GM19035 (cell line): ENCODE results near the gene TIGD6.
"Not testable (repeated sequence)": the region's sequence is repeated elsewhere in the genome, so short reads cannot be mapped to it uniquely, and the experiment has no call there.

ENCODE experiments used
- ATAC-seq: cut with Tn5 transposase; IDR thresholded peaks from one replicate; pipeline ENCODE4 v1.9.1; 2021; ENCODE audit not compliant: unreplicated experiment

TIGD6 gene

DNA sequence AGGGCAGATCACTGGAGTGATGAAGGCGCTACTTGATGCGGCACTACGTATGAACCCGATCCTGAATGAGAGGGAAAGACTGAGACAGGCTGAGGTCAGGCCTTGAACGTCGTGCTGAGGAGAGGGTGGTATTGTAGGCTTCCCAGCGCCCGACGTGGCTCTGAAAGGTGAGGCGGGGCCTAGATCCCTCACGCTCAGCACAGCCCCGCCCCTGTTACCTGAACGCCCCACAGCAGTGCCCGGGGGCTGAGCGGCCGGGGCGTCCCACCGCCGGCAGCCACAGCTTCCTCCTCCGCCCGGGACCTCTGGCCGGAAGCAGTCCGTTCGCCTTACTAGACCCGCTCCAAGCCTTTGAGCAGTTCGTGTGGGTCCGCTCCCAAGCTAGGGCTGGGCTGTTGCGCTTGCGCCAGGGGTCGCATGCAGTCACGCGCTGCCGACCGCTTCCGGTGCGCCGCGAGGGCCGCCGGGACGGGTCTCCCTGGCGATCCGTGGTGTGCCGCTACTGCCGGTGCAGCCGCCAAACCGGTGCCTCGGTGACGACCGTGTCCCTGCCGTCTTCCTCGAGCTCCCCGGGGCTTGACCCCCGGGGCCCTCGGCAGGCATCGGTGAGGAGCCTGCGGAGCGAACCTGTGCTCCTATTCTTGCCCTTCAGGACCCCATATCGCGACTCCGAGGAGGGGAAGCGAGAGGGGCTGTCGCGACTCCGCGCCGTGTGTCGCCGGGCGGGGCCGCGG is at the start of gene TIGD6, which contains the start of gene HMGXB3:
TIGD6 (minus strand) TSS at position 399 of the 734 bp plus-strand sequence. CDS start 4,306 bp downstream, outside the sequence.
HMGXB3 (plus strand) TSS at position 484 of the 734 bp plus-strand sequence. CDS start 4,114 bp downstream, outside the sequence.
- ATAC-seq, result peak; percentile 88

DNA sequence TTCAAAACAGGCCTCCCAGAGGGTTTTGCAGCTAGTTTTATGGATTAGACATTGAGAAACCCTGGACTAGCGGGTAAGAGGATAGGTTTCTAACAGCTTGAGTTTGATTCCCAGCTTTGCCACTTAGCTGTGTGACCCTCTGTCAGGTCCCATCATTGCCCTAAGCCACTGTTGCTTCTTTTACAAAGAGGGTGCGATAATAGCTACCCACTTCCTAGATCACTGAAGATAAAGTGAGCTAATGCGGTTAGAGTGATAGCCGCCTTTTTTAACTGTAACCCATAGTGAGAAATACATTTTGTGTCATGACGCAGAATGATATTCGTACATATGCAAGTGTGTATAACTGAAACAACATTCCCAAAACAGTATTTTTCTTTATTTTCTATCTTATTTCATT is 45.6 kb upstream of the TIGD6 start:
- ATAC-seq, result no peak

DNA sequence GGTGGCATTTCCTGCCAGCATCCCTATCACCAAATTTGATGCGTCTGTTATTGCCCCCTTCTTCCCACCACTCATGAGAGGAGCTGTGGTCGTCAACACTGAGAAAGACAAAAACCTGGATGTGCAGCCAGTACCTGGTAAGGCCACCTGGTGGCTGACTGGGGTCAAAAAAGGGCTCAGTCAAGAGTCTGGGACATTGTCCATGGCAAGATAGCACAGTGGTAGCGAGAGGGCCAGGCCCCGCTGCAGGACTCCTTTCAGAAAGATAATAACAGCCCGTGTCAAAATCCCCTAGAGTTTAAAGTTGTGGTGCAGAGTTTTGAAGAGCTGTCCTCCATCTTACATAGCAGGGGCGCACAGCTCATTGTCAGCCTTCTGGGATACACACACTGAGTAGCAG is 45.1 kb upstream of the TIGD6 start:
- ATAC-seq, result no peak

DNA sequence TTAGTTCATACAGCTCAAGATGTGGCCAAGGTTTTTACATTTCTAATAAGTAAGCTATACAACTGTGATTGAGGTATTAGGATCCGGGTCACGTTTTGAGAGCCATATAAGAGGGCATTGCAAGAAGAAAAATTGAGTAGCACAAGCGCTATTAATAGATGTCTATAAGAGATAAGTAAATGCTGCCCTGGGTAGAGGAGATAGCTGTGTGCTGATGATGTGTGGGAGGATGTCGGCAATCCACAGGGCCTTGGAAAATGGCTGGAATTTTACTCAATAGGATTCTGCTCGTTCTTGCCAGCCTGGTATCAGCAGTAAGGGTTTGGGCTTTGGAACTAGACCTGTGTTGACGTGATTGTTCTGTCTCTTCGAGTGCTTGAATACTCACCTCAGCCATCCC is 44.3 kb upstream of the TIGD6 start:
- no peak for ATAC-seq

DNA sequence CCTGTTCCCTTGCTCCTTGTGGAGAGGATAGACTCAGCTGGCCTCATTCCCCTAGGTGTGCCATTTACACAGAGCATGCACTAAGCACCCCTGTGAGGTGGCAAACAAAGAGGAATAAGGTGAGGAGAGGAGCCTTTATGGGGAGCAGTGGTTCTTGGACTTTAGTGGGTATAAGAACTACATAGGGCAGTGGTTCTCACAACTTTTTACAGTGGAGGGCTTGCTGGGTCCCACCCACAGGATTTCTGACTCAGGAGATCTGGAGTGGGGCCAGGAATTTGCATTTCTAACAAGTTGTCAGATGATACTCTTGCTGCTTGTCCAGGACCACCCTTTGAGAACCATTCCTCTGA is 43.9 kb upstream of the TIGD6 start:
- no peak for ATAC-seq

DNA sequence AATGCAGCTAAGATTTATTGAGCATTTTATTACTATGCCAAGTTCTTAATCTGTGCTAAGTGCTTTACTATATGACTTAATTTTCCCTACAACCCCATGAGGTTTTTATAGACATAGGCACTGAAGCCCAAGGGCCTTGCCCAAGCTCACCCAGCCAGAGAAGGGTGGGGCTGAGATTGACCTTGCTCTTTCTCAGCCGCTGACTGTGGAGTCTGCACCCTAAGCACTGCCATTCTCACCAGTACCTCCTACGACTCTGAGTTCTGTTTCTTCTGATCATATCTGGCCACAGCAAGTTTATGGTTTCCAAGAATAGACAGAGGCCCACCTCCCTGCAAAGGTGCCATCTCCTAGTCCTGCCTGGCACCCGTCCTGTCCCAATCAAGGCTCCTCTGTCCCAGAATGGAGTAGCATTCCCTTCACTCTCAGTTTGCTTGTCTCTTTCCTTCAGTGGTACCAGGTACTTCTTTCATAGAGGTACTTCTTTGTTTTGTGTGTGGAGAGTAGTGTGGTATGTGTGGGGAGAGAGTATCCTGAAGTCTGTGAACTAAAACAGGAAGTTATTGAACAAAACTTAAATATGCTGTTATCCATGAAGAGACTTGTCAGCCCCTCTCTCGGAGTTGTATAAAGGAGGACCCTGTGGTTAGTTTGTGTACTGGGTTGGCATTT is 43.3 kb upstream of the TIGD6 start:
- no peak for ATAC-seq

DNA sequence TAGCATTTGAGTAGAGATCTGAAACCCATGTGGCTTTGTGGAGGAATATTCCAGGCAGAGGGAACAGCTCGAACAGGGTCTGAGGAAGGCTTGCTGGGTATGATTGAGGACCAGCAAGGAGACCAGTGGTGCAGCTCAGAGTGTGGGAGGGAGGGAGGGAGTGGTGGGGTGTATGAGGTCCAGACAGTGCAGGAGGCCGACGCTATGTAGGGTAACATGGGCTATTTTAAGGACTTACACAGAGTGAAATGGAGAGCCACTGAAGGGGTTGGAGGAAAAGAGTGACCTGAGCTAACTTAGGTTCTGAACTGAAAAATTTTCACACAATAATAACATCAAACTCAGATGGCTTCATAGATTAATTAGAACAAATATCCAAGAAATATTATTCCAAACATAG is 42.0 kb upstream of the TIGD6 start:
- ATAC-seq, result no peak

DNA sequence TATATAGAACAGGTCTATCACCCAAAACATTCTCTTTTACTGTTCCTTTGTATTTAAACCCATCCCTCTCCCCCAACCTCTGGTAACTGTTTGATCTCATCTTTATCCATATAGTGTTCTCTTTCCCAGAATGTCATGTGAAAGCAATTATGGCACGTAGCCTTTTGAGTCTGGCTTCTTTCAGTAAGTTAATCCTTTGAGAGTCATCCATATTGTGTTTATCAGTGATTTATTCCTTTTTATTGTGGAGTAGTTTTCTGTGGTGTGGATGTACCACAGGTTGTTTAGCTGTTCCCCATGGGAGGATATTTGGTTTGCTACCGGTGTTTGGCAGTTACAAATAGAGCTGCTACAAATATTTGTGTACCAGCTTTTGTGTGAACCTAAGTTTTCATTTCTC is 38.1 kb upstream of the TIGD6 start:
- ATAC-seq, result no peak

DNA sequence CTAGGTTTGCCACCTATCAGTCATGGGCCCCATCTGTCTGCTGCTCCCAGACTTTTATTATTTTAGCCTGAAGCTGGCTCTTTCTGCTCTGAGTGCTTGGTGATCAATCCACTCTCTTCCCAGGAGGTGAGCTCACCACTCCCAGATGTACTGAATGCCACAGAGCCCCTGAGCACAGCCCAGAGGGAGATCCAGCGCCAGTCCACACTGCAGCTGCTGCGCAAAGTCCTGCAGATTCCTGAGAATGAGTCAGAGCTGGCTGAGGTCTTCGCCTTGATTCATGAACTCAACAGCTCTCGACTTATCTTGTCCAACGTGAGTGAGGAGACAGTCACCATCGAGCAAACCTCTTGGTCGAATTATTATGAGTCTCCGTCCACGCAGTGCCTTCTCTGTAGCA is 36.1 kb upstream of the TIGD6 start:
- no peak for ATAC-seq

DNA sequence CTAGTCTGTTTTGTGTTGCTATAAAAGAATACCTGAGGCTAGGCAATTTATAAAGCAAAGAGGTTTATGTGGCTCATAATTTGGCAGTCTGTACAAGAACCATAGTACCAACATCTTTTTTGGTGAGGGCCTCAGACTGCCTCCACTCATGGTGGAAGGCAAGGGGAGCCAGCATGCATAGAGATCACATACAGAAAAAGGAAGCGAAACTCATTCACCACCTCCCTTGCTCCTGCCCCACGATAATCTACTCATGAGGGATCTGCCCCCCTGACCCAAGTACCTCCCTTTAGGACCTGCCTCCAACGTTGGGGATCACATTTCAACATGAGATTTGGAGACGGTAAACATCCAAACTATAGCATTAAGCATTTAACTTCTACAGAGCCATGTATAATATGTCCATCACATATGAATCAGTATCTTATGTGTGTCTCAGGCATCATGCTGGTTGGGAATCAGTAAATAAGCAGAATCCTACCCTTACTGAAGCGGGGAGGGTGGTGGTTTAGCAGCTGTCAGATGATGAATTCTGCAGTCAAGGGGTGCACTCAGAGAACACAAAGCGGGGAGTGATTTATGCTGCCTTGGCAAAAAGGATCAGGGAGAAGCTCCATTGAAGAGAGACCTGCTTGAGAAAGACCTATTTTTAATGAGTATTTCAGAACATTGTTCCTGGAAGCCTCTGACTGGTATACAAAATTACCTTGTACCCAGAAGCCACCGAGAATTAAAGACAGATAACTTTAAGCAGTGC is 34.9 kb upstream of the TIGD6 start:
- ATAC-seq, result peak; percentile 92

DNA sequence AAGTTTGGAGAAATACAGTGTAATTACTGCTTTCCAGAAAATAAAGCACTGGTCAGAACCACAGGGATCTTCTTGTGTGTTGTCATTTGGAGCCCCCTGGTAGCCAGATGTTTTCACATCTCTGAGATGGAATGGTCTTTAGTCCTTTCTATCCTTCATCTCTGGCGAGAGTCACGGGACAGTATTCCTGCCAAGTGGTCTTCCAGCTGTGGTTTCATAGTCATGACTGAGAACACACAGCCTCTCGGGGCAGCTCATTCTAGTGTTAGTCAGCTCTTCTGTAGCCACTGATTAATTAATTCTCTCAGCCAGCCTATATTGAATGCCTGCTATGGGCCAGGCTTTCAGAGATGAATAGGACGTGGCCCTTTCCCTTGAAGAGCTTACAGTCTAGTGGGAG is 34.2 kb upstream of the TIGD6 start:
- no peak for ATAC-seq

DNA sequence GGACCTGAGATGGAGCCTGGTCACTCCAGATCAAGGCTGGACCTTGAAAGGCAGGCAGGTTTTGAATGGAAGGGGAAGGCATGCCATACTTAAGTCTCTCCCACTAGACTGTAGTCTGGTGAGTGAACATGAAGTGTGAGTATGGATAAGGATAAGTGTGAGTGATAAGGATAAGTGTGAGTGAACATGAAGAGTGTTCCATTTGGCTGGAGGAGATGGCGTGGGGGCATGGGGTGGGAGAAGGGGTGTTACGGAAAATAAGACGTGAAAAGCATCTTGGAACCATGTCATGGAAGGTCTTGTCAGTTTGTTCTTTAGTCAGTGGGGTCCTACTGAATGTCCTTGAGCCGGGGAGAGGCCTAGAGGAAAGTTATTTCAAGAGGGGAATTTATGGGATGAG is 32.9 kb upstream of the TIGD6 start:
- no peak for ATAC-seq

DNA sequence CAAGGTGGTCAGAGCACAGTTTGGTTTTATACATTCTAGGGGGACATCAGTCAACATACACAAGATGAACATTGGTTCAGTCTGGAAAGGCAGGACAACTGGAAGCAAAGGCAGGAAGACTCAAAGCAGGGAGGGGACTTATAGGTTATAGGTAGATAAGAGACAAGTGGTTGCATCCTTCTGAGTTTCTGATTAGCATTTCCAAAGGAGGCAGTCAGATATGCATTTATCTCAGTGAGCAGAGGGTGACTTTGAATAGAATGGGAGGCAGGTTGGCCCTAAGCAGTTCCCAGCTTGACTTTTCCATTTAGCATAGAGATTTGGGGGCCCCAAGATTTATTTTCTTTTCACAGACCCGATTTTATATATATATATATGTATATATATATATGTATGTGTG is 27.6 kb upstream of the TIGD6 start:
- ATAC-seq, result not testable (repeated sequence)

DNA sequence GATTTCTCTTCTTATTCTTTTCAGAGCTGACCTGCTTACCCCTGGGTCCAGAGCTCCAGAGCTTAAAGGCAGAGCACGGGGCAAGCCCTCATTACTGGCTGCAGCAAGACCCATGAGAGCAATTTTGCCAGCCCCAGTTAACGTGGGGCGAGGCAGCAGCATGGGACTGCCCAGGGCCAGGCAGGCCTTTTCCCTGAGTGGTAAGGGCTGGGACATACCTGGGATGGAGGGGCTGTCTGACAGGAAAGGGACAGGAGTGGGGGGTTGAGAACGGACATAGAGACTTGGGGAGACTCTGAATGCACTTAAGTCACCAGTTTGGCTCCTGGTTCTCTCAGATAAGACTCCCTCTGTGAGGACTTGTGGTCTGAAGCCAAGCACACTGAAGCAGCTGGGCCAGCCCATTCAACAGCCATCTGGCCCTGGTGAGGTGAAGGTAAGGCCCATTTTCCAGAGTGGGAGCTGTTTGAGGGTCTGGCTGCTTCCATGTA is 26.3 kb upstream of the TIGD6 start:
- ATAC-seq, result no peak

DNA sequence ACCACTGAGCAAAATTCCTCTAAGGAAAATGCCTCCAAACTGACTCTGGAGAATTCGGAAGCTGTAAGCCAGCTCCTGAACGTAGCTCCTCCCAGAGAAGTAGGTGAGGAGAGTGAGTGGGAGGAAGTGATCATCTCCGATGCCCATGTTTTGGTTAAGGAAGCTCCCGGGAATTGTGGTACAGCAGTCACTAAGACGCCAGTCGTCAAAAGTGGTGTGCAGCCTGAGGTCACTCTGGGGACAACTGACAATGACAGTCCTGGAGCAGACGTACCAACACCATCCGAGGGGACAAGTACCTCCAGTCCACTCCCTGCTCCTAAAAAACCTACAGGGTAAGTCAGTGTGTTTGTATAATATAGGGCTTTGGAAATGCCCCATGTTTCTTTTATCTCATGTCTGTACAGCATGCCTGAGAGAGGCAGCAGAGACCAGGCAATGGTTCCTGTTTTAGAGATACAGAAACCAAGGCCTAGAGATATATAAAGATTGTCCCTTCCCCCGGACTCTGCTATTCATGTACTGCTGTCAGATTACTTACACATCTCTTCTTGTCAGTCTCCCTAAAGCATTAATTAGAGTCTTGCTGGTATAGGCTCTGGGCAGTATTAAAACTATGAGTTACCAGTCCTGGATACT is 24.0 kb upstream of the TIGD6 start:
- no peak for ATAC-seq

DNA sequence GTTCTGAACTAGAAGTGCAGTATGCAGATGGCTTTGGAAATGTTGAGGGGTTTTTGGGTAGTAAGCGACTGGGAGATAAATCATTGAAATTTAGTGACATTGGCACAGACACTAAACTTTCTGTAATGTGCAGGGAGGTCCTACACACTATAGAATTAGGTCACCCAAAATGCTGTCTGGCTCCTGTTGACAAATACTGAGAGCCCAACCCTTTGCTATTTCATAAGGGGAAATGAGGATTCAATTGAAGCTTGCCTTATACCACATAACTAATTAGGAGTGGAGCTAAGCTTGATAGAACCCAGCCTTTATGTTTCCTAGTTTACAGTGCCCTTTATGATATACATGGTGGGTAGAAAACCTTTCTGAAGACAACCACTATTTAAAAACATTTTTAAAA is 22.7 kb upstream of the TIGD6 start:
- ATAC-seq, result no peak

DNA sequence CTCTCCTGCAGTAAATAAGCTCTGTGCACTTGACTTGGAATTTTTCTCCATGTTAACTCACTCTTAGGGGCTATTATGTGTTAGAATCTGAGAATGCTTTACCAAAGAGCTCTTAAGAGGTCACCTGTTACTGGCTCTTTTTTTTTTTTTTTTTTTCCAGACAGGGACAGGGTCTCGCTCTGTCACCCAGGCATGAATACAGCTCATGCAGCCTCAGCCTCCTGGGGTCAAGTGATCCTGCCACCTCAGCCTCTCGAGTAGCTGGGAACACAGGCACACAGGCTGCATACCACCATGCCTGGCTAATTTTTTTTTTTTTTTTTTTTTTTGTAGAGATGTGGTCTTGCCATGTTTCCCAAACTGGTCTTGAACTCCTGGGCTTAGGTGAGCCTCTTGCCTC is 22.2 kb upstream of the TIGD6 start:
- ATAC-seq, result no peak

DNA sequence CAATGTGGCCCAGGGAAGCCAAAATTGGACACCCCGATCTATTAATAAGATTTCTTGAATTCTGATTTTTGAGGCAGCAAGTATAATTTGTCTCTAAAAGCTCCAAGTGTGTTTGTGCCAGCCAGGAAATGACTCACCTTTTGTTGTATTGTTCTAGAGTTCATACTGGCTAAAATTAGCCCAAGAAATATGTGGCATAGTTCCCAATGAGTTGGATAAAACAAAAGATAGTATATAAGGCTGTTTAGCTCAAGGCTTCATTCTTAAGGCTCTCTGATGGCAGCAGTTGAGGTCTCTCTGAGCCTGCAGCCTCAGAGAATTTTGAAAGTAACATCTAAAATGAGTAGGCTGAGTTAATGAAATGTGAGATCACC is 21.7 kb upstream of the TIGD6 start:
- ATAC-seq, result no peak

DNA sequence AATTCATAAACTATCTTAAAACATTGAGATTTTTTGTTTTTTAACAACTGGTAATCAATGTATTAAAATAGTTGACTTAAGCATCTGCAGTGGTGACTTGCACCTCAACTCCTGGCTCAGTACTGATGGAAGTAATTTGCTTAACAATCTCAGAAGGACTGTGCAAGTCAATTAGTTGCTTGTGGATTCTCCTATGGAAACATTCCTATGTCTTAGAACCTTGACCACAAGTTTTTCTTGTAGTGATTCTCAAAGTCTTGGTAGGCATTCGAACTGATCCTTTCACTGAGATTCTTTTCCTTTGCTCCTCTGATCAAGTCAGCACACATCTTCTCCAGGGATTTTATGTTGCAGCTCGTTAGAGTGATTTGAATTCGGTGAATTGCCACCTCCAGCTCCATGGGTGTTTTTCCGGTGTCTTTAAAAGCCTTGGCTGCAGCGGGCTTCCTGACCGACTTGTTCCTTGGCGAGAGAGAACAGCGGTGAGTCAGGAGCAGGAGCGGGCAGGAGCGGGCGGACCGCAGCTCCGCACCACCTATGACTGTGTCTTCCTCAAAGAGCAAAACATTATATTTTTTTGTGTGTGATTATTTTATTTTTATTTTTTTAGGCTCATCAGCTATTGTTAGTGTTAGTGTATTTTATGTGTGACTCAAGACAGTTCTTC is 21.2 kb upstream of the TIGD6 start:
- no peak for ATAC-seq

DNA sequence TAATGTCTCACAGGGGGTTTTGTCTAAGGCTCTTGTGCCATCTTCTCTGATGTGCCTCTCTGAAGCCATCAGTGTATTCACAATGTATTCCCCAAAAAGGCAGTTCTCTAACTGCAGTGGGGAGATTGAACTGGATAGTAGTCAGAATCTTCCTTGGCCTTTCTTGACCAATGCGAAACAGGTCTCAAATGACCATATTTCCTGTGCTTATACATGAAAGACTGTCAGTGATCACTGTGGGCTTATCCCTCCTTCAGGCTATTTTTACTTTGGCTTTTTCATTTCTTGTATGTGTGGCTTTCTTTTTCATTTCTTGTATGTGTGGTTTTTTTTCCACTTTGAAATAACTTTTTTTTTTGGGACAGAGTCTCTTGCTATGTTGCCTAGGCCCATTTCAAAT is 19.8 kb upstream of the TIGD6 start:
- no peak for ATAC-seq
